Astrocyte (in vitro differentiated cells and primary cell): ENCODE measurements around the gene GABBR2. TPM values are rescaled to one million over a fixed set of nuclear protein-coding genes. Genes with fewer than 3 reads are reported as not detected.

Experiments used
- DNase-seq: peaks from one replicate; pipeline ENCODE4 v3.0.0-alpha.2; 2010; ENCODE audit warnings: low read depth
- FAIRE-seq: peaks from 2 replicates; lab custom pipeline; 2011; peaks lifted over from hg19 to GRCh38; lab: Jason Lieb, UNC
- H2AFZ ChIP-seq: 2 replicates; pipeline ENCODE4 v1.6.0; 2012; ENCODE audit warnings: low read depth, low read length, inconsistent platforms
- H3K27ac ChIP-seq: 2 replicates; pipeline ENCODE4 v1.5.1; 2011; ENCODE audit warnings: low read depth, low read length, inconsistent platforms
- H3K27me3 ChIP-seq: 2 replicates; pipeline ENCODE4 v1.6.0; 2011; ENCODE audit warnings: low read length, inconsistent platforms; ENCODE audit not compliant: insufficient read depth
- H3K36me3 ChIP-seq: 2 replicates; pipeline ENCODE4 v1.5.1; 2011; ENCODE audit warnings: low read length, inconsistent platforms; ENCODE audit not compliant: insufficient read depth
- H3K4me1 ChIP-seq: 2 replicates; pipeline ENCODE4 v1.5.1; 2011; ENCODE audit warnings: low read length, inconsistent platforms; ENCODE audit not compliant: insufficient read depth
- H3K4me2 ChIP-seq: 2 replicates; pipeline ENCODE4 v1.6.0; 2012; ENCODE audit warnings: low read length, inconsistent platforms
- H3K4me3 ChIP-seq: 2 replicates; pipeline ENCODE4 v1.5.1; 2011; ENCODE audit warnings: low read depth, mild to moderate bottlenecking, low read length, inconsistent platforms; ENCODE audit not compliant: insufficient read depth
- H3K79me2 ChIP-seq: 2 replicates; pipeline ENCODE4 v1.6.0; 2012; ENCODE audit warnings: mild to moderate bottlenecking, low read length, inconsistent platforms; ENCODE audit not compliant: insufficient read depth
- H3K9ac ChIP-seq: 2 replicates; pipeline ENCODE4 v1.6.0; 2012; ENCODE audit warnings: mild to moderate bottlenecking, low read length, inconsistent platforms
- H3K9me3 ChIP-seq: 2 replicates; pipeline ENCODE4 v1.5.1; 2012; ENCODE audit warnings: low read depth, mild to moderate bottlenecking, low read length, inconsistent platforms; ENCODE audit not compliant: insufficient read depth
- H4K20me1 ChIP-seq: 2 replicates; pipeline ENCODE4 v1.6.0; 2012; ENCODE audit warnings: low read length, inconsistent platforms; ENCODE audit not compliant: insufficient read depth
- H3K27ac Mint-ChIP-seq: one replicate; pipeline ENCODE4 v1.8.0; 2021; ENCODE audit warnings: mild to moderate bottlenecking, mixed read lengths; ENCODE audit not compliant: unreplicated experiment
- H3K27me3 Mint-ChIP-seq: one replicate; pipeline ENCODE4 v1.8.0; 2021; ENCODE audit warnings: low read depth, mixed read lengths; ENCODE audit not compliant: unreplicated experiment
- H3K36me3 Mint-ChIP-seq: one replicate; pipeline ENCODE4 v1.8.0; 2021; ENCODE audit warnings: low read depth, mixed read lengths; ENCODE audit not compliant: unreplicated experiment
- H3K4me1 Mint-ChIP-seq: one replicate; pipeline ENCODE4 v1.8.0; 2021; ENCODE audit warnings: low read depth, mixed read lengths; ENCODE audit not compliant: unreplicated experiment
- H3K4me3 Mint-ChIP-seq: one replicate; pipeline ENCODE4 v1.8.0; 2021; ENCODE audit warnings: mild to moderate bottlenecking, moderate library complexity, mixed read lengths; ENCODE audit not compliant: unreplicated experiment
- H3K9me3 Mint-ChIP-seq: one replicate; pipeline ENCODE4 v1.8.0; 2021; ENCODE audit warnings: mild to moderate bottlenecking, mixed read lengths; ENCODE audit not compliant: unreplicated experiment
- EZH2 ChIP-seq: IDR thresholded peaks from 2 replicates; pipeline ENCODE4 v1.6.1; 2012; ENCODE audit warnings: mild to moderate bottlenecking, low read length, inconsistent platforms; ENCODE audit not compliant: insufficient read depth
- total RNA-seq: library from RNA; stranded (reverse); gene quantifications from 2 replicates; pipeline ENCODE4 v1.2.1, GENCODE V29; 2021
- TF ChIP-seq, protein P1 (sequence below): IDR thresholded peaks from 2 replicates; pipeline ENCODE4 v1.5.1; 2011; ENCODE audit warnings: low read depth, mild to moderate bottlenecking, inconsistent platforms, low read length, moderate library complexity; ENCODE audit not compliant: insufficient read depth

The GABBR2 gene
- total RNA-seq, 1 donor from 2014 or later: 2.0 TPM

DNA sequence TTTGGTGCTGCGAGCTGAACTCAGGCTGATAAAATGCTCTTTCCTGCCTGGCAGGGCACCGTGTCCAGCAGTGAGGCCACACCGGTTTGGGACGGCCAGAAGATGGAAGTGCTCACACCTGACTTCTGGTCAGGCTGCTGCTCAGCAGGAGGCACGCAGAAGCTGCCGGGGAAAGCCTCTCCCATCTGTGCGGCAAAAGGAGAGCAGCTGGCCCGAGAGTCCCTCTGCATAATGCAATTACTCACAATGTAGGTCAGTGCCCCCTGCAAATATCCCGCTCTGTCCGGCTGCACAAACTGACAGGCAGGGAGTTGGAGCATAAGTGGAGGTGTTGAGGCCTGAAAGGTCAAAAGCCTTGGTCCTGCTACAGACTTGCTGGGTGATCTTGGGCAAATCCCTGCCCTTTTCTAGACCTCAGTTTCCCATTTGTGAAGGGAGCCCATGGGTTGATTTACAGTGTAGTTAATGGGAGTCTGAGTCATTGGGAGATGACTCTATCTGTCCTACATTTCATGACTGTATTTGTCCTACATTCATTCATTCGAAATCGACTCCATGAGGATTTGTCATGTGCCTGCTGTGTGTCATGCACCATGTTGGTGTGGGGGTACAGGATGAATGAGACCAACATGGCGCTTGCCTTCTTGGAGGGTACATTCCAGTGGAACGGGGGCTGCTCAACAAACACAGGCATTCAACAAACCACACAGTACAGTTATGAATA, 391.4 kb downstream of the GABBR2 start:
- Histone ChIP-seq H3K27me3 (peaks cover 4% of the 10 kb centered on the region), H3K27ac (peak overlapping the region; percentile 51), H3K4me2 (peak overlapping the region; percentile 38), H3K9ac (no peak overlapping the region), H3K36me3 (no peaks in the 10 kb centered on the region), H2AFZ (no peak overlapping the region), H3K4me3 (no peak overlapping the region), H3K79me2 (no peaks in the 10 kb centered on the region), H3K9me3 (no peaks in the 10 kb centered on the region), H4K20me1 (no peaks in the 10 kb centered on the region), H3K4me1 (peaks cover 18% of the 10 kb centered on the region)
- Mint-ChIP-seq H3K36me3 (no peaks in the 10 kb centered on the region), H3K4me1 (peaks cover 12% of the 10 kb centered on the region), H3K9me3 (no peaks in the 10 kb centered on the region), H3K27me3 (peaks cover 15% of the 10 kb centered on the region), H3K27ac (no peak overlapping the region), H3K4me3 (no peak overlapping the region)
- no peak for TF ChIP-seq EZH2
- TF ChIP-seq, protein P1, sequence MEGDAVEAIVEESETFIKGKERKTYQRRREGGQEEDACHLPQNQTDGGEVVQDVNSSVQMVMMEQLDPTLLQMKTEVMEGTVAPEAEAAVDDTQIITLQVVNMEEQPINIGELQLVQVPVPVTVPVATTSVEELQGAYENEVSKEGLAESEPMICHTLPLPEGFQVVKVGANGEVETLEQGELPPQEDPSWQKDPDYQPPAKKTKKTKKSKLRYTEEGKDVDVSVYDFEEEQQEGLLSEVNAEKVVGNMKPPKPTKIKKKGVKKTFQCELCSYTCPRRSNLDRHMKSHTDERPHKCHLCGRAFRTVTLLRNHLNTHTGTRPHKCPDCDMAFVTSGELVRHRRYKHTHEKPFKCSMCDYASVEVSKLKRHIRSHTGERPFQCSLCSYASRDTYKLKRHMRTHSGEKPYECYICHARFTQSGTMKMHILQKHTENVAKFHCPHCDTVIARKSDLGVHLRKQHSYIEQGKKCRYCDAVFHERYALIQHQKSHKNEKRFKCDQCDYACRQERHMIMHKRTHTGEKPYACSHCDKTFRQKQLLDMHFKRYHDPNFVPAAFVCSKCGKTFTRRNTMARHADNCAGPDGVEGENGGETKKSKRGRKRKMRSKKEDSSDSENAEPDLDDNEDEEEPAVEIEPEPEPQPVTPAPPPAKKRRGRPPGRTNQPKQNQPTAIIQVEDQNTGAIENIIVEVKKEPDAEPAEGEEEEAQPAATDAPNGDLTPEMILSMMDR: no peak
- DNase-seq: peak; percentile 65
- FAIRE-seq: no peak

DNA sequence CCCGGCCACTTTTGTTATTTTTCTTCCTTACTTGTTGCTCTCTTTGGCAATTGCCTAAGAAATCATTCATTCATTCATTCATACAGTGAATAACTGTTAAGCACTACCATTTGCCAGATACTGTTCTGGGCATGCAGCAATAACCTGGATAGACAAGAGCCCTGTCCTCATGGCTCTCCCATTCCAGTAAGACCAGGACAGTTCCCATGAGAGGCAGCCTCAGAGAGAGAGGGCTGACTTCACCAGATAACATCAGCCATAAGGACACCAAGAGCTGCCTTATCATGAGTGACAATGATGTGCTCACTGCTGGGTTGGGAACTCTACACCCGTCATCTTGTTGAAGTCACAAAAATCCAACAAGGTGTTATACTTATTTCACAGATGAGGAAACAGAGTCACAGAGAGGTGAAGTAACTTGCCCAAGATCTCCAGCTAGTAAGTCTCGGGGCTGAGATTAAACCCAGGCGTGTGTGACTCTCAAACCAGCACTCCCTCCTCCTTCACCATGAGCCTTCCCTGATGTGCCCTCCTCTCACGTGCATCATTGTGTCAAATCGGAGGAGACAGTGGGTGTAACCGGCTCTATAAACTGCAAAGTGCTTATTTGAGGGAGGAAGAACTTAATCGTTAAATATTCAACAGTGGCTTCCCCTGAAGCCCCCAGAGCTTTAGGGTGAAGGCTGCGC, 392.1 kb downstream of the GABBR2 start:
- FAIRE-seq: no peak
- no peak overlapping the region for H3K9ac ChIP-seq
- H3K27me3 ChIP-seq: peaks cover 4% of the 10 kb centered on the region
- no peaks in the 10 kb centered on the region for H3K36me3 ChIP-seq
- H3K4me3 Mint-ChIP-seq: no peak overlapping the region
- no peaks in the 10 kb centered on the region for H3K79me2 ChIP-seq
- no peaks in the 10 kb centered on the region for H3K9me3 ChIP-seq
- no peak overlapping the region for H3K27ac ChIP-seq
- H4K20me1 ChIP-seq: no peaks in the 10 kb centered on the region
- TF ChIP-seq EZH2: no peak
- TF ChIP-seq, protein P1: no peak
- no peak overlapping the region for H2AFZ ChIP-seq
- no peak for DNase-seq
- no peak overlapping the region for H3K27ac Mint-ChIP-seq
- no peak overlapping the region for H3K4me3 ChIP-seq
- H3K4me1 ChIP-seq: peaks cover 18% of the 10 kb centered on the region
- H3K27me3 Mint-ChIP-seq: peaks cover 13% of the 10 kb centered on the region
- no peaks in the 10 kb centered on the region for H3K9me3 Mint-ChIP-seq
- peaks cover 12% of the 10 kb centered on the region for H3K4me1 Mint-ChIP-seq
- peak overlapping the region; percentile 38 for H3K4me2 ChIP-seq
- no peaks in the 10 kb centered on the region for H3K36me3 Mint-ChIP-seq
